ENCODE results near the gene MAP3K15. TPM values are rescaled to one million over a fixed set of nuclear protein-coding genes. Genes with fewer than 3 reads are reported as not detected.

The MAP3K15 gene
- total and polyA plus RNA-seq, 8 donors, result 0.32 to 7.1 (median 1.2) TPM

GRCh38 chrX:19373351-19373891 is 141.9 kb downstream of the MAP3K15 start:
- Histone ChIP-seq H3K4me3 (no peak overlapping the region), H3K4me1 (no peaks in the 10 kb centered on the region), H3K27me3 (no peaks in the 10 kb centered on the region), H3K36me3 (no peaks in the 10 kb centered on the region), H3K27ac (no peak overlapping the region), H3K9me3 (no peaks in the 10 kb centered on the region)
- DNase-seq (no peak), ATAC-seq (no peak), FAIRE-seq (no peak)
- no peak for TF ChIP-seq CTCF (IDR thresholded peaks at IDR 0.05)
- intact Hi-C loops (cut with DNase I), result loop anchor here in 1 of 3 donors (10.0 kb wide), 1 partner anchor 161 kb away; no protein-coding TSS in a partner anchor
- 31 to 47% methylated on average over 23 of the region's 23 CpGs for WGBS, 2 donors

GRCh38 chrX:19372547-19373331 is 142.6 kb downstream of the MAP3K15 start:
- H3K9me3 ChIP-seq, result no peaks in the 10 kb centered on the region
- no peaks in the 10 kb centered on the region for H3K27me3 ChIP-seq
- 3 to 28% methylated on average over 19 to 20 of the region's 20 CpGs for WGBS, 2 donors
- peak overlapping the region in 2 of 4 donors; percentile 11 to 32 for H3K4me3 ChIP-seq
- FAIRE-seq, result no peak
- DNase-seq, result peak in 1 of 6 donors; percentile 14
- no peaks in the 10 kb centered on the region for H3K4me1 ChIP-seq
- ATAC-seq, result peak; percentile 63 to 73 (median 68)
- no peak for TF ChIP-seq CTCF (IDR thresholded peaks at IDR 0.05)
- H3K27ac ChIP-seq, result no peak overlapping the region
- H3K36me3 ChIP-seq, result no peaks in the 10 kb centered on the region
- intact Hi-C loops (cut with DNase I), result loop anchor here in 1 of 3 donors (10.0 kb wide), 1 partner anchor 162 kb away; no protein-coding TSS in a partner anchor

- ATAC-seq (peak; percentile 85 to 96 (median 92)), DNase-seq (peak in 5 of 6 donors; percentile 45 to 75 (median 62)), FAIRE-seq (no peak)
- H3K9me3 ChIP-seq, result no peaks in the 10 kb centered on the region
- intact Hi-C loops (cut with DNase I), result loop anchor here in 1 of 3 donors (10.0 kb wide), 1 partner anchor 163 kb away; no protein-coding TSS in a partner anchor
- peak; percentile 26 to 55 (median 48) for TF ChIP-seq CTCF (IDR thresholded peaks at IDR 0.05)
- no peak overlapping the region for H3K27ac ChIP-seq
- no peaks in the 10 kb centered on the region for H3K27me3 ChIP-seq
- 1 to 11% methylated on average over 9 of the region's 9 CpGs for WGBS, 2 donors
- no peaks in the 10 kb centered on the region for H3K36me3 ChIP-seq
- H3K4me3 ChIP-seq, result peak overlapping the region in 2 of 4 donors; percentile 11 to 32
- H3K4me1 ChIP-seq, result no peaks in the 10 kb centered on the region
These were observed 143.2 kb downstream of the MAP3K15 start for GRCh38 chrX:19372170-19372546.

- DNase-seq (no peak), FAIRE-seq (no peak), ATAC-seq (no peak)
- Histone ChIP-seq H3K27me3 (no peaks in the 10 kb centered on the region), H3K4me1 (no peaks in the 10 kb centered on the region), H3K27ac (no peak overlapping the region), H3K9me3 (no peaks in the 10 kb centered on the region), H3K36me3 (no peaks in the 10 kb centered on the region), H3K4me3 (no peak overlapping the region)
- intact Hi-C loops (cut with DNase I), result loop anchor here in 1 of 3 donors (10.0 kb wide), 1 partner anchor 165 kb away; no protein-coding TSS in a partner anchor
- 74 to 76% methylated on average over 5 of the region's 5 CpGs for WGBS, 2 donors
- no peak for TF ChIP-seq CTCF (IDR thresholded peaks at IDR 0.05)
These were observed 145.2 kb downstream of the MAP3K15 start for GRCh38 chrX:19370061-19370460.
